ENCODE data around the gene PTPRR. TPM values are rescaled to one million over a fixed set of nuclear protein-coding genes. Genes with fewer than 3 reads are reported as not detected.

PTPRR gene
- total RNA-seq, 1 donor from 2014 or later = 1.4 TPM

DNA sequence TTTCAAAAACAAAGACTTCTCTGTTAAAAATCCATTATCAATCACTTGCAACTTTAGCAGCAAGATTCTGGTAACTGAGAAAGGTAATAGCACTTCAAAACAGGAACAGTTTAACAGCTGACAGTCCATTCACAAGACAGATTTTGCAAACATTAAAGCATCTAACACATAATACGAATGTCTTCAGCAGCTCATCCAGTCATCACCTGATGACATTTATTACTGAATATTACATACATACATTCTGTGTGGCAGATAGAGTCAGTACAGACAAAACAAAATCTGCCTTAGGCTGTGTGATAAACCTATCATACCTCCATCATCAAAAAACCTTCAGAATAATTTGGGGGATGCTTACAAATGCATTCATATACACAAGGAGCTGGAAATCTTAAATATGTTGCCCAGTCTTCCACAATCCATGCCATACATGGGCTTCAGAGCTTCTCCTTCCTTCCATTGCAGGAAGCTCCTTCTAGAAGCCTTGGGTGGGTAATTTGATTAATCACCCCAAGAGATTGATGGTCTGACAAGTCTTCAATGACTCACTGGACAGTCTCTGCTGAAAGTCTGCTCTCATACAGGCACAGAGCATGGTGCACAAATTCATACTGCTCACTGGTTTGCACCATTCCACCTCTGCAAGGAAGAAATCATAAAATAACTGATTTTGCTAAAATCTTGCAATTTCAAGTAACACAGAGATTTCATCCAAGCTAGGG is 281.7 kb downstream of the PTPRR start:
- Histone ChIP-seq H3K27ac (no peak overlapping the region), H3K27me3 (ENCODE audit: low read depth) (no peaks in the 10 kb centered on the region), H3K9me3 (no peaks in the 10 kb centered on the region), H3K4me1 (no peaks in the 10 kb centered on the region), H3K4me3 (no peak overlapping the region), H3K36me3 (no peaks in the 10 kb centered on the region)
- DNase-seq = no peak
- intact Hi-C loops (cut with DNase I) = no loop called here
- ATAC-seq = no peak
- TF ChIP-seq CTCF (IDR thresholded peaks at IDR 0.05) = no peak

DNA sequence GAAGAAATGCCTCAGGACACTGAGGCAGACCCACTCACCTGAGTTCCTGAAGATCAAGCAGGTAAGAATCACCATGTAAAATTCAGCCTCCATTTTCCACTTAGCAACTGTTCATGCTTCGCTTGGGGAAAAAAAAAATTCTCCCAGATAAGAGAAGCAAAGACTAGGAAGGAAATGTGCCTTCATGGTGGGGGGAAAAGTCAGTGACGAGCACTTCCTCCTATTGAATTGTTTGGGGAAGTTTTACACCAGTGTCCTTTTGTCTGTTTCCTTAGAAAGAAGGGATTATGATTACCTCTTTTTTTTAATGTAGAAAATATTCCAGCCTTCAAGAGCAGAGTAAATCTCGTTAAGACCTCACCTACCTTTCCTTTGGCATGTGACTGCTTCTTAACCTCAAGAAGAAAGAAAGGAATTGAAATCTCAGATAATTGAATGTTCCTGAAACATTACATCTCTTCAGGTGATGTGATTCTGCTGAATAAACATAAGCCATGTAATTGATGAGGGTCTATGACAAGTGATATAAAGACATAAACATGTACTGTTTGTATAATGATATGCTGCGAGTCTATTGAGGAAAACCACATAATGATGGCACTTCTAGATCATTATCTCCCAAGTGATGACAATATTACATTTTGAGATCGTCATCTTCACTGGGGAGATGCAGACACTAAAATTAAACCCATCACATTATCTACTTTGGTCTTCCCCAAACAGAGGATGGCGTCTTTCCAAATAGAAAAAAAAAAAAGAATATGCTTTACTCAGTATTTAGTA is 283.0 kb downstream of the PTPRR start, which contains the start of gene PTPRB:
PTPRB (minus strand) TSS at position 127 of the 783 bp plus-strand sequence; CDS start at position 93, 34 bp downstream.
- ATAC-seq = no peak
- TF ChIP-seq CTCF (IDR thresholded peaks at IDR 0.05) = no peak
- no peaks in the 10 kb centered on the region for H3K9me3 ChIP-seq
- no peaks in the 10 kb centered on the region for H3K36me3 ChIP-seq
- H3K27me3 ChIP-seq (ENCODE audit: low read depth) = no peaks in the 10 kb centered on the region
- H3K4me3 ChIP-seq = peak within 1 kb of the TSS; percentile 38
- no peak for DNase-seq
- H3K4me1 ChIP-seq = no peaks in the 10 kb centered on the region
- intact Hi-C loops (cut with DNase I) = no loop called here
- H3K27ac ChIP-seq = peak within 1 kb of the TSS; percentile 78

- Histone ChIP-seq H3K27me3 (ENCODE audit: low read depth) (no peaks in the 10 kb centered on the region), H3K4me1 (no peaks in the 10 kb centered on the region), H3K9me3 (no peaks in the 10 kb centered on the region), H3K27ac (no peak overlapping the region), H3K36me3 (no peaks in the 10 kb centered on the region), H3K4me3 (peak overlapping the region; percentile 38)
- DNase-seq = no peak
- intact Hi-C loops (cut with DNase I) = no loop called here
- TF ChIP-seq CTCF (IDR thresholded peaks at IDR 0.05) = no peak
- no peak for ATAC-seq
Observed at GRCh38 chr12:70635755-70636154, 284.8 kb downstream of the PTPRR start.

GRCh38 chr12:70628701-70629480 is 291.6 kb downstream of the PTPRR start:
- H3K9me3 ChIP-seq = no peaks in the 10 kb centered on the region
- H3K36me3 ChIP-seq = no peaks in the 10 kb centered on the region
- H3K4me3 ChIP-seq = no peak overlapping the region
- no peak overlapping the region for H3K27ac ChIP-seq
- DNase-seq = no peak
- no peak for TF ChIP-seq CTCF (IDR thresholded peaks at IDR 0.05)
- ATAC-seq = no peak
- no peaks in the 10 kb centered on the region for H3K4me1 ChIP-seq
- H3K27me3 ChIP-seq (ENCODE audit: low read depth) = no peaks in the 10 kb centered on the region
- intact Hi-C loops (cut with DNase I) = no loop called here

DNA sequence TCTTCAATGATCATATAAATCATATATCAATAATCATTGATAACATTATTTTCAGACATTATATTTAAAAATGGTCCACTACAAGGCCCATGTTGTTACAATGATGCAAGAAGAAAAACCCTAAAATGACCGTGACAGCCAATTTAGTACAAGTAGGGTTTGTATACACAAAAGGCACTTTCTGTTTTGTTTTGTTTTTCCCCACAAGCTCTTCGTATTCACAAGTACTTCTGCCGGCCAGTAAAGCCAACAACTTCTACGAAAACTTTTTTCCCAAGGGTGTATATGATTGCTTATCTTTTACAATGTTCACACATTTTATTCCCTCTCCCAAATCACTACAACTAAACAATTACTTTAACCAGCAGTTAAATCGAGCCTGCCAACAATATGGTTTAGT is 292.9 kb downstream of the PTPRR start:
- peak overlapping the region; percentile 27 for H3K4me3 ChIP-seq
- no peaks in the 10 kb centered on the region for H3K36me3 ChIP-seq
- ATAC-seq = no peak
- DNase-seq = no peak
- H3K4me1 ChIP-seq = no peaks in the 10 kb centered on the region
- no peak for TF ChIP-seq CTCF (IDR thresholded peaks at IDR 0.05)
- no peak overlapping the region for H3K27ac ChIP-seq
- H3K9me3 ChIP-seq = no peaks in the 10 kb centered on the region
- no peaks in the 10 kb centered on the region for H3K27me3 ChIP-seq (ENCODE audit: low read depth)
- intact Hi-C loops (cut with DNase I) = no loop called here
